GM21360 (cell line): Measurements from ENCODE around the gene PKN3.
"Not testable (repeated sequence)": the region's sequence is repeated elsewhere in the genome, so short reads cannot be mapped to it uniquely, and the experiment has no call there.

Experiments
- ATAC-seq: cut with Tn5 transposase; IDR thresholded peaks from one replicate; pipeline ENCODE4 v1.9.1; 2021; ENCODE audit warnings: mild to moderate bottlenecking, moderate library complexity; ENCODE audit not compliant: unreplicated experiment

The PKN3 gene

DNA sequence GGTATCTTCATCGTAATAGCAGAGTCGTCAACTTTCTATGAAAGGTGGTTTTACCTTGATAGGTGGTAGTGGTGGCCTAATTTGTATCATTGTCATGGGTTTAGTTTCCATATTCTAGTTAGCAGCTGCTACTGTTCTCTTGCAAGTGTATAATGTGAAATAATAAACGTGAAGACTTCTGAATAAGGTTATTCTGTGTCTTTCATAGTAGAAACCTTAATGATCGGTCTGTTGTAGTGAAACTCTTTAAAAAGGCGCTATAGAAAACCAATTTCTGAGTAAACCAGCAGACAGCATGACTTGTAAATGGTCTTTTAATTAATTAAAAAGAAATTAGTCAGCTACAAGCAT is 11.6 kb upstream of the PKN3 start:
- ATAC-seq, result no peak

DNA sequence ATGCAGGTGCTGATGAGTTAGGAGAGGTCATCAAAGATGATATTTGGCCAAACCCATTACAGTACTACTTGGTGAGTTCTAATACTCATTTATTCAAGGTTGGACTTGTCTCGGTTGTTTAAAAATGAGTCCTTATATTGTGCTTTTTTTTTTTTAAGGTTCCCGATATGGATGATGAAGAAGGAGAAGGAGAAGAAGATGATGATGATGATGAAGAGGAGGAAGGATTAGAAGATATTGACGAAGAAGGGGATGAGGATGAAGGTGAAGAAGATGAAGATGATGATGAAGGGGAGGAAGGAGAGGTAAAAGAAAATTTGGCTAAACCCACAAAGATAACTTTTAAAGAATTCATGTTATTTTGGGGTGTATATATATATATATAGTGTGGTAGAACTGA is 8.6 kb upstream of the PKN3 start:
- not testable (repeated sequence) for ATAC-seq

DNA sequence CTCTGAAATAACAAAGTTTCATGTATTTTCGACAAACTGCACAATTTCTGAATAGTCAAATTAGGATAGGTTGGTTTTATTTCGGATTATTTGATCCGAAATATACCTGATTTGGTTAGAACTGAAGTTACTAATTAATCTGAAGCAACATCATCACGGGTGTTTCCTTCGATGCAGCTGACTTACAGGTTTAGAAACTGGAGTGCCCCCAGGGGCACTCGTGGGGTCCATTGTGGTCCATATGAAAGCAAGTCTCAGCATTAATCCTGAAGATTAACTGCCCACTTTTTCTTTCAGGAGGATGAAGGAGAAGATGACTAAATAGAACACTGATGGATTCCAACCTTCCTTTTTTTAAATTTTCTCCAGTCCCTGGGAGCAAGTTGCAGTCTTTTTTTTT is 8.0 kb upstream of the PKN3 start:
- no peak for ATAC-seq

DNA sequence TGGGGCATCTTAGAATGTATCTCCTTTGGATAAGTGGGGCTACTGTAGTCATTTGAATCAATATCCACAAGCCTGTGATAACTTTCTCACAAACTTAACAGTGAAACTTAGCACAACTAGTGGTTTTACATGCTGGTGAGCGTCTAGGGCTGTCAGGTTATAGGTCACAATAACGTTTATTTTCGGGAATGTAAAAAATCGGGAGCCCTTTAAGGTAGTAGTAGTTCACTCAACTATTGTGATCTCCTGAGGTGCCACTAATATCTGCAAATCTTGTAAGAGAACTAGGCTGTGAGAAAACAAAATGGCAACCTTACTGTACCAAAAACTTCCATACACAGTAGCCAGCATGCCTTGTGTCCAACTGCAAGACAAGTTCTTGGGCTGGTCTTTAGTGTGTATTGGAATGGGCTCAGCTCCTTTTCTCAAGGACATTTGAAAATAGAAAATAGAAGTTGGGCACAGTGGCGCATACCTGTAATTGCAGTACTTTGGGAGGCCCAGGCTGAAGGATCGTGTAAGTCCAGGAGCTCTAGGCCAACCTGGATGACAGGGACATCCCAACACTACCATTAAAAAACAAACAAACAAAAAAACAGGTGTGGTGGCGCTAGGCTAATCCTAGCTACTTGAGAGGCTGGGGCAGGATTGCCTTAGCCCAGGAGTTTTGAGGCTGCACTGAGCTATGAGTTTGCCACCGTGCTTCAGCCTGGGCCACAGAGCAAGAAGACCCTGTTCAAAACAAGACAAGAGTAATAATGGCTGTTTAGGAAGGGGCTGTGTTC is 5.2 kb upstream of the PKN3 start:
- no peak for ATAC-seq

DNA sequence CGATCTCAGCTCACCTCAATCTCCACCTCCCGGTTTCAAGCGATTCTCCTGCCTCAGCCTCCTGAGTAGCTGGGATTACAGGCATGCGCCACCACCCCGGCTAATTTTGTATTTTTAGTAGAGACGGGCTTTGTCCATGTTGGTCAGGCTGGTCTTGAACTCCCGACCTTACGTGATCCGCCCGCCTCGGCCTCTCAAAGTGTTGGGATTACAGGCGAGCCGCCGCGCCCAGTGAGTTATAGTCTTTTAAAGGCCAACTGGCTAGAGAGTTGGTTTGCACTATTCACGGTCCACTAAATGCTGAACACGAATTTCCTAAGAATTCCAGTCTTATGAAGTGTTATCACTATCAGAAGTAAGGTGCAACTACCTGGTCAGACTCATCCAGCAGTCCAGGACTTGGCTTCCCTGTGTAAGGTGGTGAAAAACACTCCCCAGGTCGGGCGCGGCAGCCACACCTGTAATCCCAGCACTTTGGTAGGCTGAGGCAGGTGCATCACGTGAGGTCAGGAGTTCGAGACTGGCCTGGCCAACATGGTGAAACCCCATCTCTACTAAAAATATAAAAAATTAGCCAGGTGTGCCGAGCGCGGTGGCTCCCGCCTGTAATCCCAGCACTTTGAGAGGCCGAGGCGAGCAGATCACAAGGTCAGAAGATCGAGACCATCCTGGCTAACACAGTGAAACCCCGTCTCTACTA is 3.1 kb upstream of the PKN3 start:
- not testable (repeated sequence) for ATAC-seq

DNA sequence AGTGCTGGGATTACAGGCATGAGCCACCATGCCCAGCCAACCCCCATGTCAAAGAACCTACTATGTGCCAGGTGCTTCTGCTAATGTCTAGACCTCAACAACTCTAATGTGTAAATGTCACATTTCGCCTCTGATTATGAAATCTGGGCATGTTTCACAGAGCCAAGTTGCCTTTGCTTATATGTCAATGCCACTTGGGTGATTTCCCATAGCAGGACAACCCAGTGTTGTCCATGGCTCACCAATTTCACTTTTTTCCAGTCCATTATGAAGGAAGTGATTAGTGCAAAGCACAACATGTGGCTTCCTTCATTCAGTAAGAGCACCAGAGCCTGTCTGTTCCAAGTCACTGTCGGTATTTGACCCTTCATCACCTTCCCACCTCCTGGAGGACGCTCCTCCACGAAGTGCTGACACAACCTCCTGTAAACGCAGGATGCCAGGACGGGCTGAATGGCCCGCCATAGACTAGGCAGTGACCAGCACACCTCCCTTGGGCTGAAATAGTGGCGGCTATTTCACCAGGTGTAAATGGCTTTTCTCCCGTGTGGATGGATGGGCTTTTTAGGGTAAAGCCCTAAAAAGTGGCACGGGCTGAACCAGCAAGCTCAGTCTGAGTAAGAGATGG is 962 bp upstream of the PKN3 start:
- ATAC-seq, result no peak

DNA sequence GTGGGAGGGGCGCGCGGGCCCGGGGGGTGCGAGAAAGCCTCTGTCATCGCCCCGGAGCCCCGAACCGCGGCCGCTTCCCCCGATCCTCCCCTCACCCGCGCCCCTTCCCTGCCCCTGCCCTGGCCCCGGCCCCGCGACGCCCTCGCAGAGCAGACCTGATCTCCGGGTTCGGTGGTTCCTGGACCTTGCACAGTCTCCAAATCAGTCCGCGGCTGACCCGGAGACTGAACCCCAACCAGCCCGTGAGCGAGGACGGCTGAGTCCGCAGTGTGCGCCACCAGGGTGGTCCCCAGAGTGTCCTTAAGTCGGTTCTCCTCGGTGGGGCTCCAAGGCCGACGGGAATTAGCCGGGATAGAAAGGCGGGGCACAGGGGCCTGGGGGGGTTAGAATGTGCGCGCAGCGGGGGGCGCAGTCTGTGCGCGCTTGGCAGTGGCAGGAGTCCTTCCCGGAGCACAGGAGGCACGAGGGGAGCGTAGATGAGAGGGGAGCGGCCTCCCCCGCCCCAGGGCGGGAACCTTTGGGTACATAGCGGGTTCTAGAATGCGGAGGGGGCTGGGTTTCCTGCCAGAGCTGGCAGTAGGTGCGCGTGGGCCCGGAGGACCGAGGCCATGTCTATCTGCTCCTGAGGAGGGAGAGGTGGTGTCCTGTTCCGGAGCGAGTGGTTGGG is 779 bp downstream of the PKN3 start:
- ATAC-seq, result no peak

DNA sequence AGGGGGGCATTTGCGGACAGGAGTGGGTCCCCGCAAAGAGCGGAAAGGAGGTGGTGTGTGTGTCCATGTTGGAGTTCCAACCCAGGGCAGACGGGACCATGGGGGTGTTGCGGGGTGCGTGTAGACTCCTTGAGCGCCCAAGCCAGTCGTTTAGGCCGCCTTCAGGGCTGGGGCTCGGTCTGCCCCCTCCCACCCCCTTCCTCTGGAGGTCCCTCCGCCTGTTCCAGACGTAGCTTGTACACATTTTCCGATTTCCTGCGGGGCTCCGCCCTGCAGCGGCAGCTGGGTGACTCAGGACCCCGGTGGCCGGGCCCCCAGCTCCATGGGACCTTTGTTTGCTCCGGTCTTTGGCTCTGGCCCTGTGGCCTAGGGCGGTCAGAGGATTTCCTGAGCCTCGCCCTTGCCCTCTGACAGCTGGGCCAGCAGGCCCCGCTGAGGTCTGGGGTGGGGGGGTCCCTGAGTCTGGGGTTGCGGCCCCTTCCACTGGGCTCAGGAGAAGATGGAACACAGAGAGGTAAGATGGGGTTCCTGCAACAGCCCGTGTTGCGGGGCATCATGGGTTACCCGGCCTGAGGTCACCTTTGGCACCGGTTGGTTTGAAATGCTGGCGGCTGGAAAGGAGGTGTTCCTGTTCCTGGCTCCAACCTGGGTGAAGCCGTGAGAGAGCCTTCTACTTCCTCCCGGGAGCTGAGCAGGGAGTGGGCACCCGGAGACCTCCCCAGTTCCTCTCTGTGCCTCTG is 1.5 kb downstream of the PKN3 start:
- ATAC-seq, result no peak

DNA sequence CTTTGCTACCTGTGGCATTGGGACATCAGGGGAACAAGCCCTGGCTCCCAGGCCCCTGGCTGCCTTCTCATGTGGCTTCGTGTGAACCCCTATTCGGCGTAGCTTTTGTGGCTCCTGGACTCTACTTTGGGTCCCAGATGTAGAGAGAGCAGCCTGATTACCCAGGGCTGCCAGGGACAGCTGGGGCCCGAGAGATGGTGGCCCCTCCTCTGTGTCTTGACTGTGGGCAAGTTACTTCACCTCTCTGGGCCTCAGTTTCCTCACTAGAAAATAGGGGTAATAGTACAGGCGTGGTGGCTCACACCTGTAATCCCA is 2.0 kb downstream of the PKN3 start:
- no peak for ATAC-seq

DNA sequence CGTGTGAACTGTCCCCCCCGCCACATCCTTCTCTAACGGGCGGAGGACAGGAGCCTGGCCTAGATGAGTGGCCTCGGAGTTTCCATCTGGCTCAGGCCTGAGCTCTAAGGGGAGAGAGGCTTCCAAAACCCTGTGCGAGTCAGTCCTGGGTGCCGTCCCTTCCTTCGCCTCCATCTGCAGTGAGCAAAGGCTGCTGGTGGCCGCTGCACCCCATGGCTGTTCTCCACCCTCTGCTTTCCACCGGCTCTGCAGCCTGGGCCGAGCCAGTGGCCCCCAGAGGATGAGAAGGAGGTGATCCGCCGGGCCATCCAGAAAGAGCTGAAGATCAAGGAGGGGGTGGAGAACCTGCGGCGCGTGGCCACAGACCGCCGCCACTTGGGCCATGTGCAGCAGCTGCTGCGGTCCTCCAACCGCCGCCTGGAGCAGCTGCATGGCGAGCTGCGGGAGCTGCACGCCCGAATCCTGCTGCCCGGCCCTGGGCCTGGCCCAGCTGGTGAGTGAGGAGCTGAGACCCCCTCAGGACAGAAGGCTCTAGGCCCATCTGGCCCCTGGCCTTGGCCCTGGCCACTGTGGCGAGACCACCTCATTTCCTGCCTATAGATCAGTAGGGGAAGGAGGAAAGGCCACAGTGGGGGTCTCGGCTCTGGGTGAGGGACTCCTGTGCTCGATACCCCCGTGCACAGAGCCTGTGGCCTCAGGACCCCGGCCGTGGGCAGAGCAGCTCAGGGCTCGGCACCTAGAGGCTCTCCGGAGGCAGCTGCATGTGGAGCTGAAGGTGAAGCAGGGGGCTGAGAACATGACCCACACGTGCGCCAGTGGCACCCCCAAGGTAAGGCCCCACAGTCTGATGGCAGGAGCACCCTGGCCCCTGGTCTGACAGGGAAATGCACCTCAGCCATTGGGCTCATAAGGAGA is 3.0 kb downstream of the PKN3 start:
- ATAC-seq, result no peak

DNA sequence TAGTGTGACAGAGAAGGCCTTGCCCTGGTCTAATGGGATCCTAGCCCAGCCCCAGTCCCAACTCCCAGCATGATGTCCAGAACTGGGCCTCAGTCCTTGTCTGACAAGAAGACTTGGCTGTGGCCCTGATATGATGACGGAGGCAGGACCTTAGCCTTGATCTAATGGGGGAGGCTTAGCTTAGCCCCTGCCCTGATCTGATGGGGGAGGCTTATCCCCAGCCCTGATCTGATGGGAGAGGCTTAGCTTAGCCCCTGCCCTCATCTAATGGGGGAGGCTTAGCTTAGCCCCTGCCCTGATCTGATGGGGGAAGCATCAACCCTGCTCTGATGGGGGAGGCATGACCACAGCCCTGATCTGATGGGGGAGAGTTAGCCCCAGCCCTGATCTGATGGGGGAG is 3.7 kb downstream of the PKN3 start:
- ATAC-seq, result no peak

DNA sequence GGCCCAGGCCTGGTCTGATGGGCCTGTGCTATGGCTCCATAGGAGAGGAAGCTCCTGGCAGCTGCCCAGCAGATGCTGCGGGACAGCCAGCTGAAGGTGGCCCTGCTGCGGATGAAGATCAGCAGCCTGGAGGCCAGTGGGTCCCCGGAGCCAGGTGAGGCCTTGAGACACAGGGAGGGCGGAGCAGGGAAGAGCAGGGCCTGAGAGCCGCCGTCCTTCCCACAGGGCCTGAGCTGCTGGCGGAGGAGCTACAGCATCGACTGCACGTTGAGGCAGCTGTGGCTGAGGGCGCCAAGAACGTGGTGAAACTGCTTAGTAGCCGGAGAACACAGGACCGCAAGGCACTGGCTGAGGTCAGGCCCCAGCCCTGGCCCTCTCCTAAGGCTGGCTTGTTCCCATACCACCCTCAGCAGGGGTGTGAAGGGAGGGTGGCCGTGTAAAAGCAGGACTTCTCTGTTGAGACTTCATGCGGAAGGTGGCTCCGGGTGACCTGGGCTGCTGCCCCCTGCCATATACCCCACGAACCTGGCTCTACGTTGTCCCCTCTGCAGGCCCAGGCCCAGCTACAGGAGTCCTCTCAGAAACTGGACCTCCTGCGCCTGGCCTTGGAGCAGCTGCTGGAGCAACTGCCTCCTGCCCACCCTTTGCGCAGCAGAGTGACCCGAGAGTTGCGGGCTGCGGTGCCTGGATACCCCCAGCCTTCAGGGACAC is 4.5 kb downstream of the PKN3 start:
- ATAC-seq, result no peak

DNA sequence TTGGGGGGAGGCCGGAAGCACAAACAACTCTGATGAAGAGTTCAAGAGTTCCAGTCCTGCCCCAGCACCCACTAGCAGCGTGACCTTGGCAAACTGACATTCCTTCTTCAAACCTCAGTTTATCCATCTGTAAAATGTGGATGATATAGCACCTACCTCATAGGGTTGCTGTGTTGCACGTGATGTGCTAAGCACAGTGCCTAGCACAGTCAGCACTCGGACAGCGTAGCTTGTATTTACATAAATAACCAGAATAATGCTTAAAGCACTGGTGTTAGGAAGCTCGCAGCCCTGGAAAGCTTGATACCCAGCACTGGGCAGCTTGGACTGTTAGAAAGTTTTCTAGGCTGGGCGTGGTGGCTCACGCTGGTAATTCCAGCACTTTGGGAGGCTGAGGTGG is 5.1 kb downstream of the PKN3 start:
- no peak for ATAC-seq

DNA sequence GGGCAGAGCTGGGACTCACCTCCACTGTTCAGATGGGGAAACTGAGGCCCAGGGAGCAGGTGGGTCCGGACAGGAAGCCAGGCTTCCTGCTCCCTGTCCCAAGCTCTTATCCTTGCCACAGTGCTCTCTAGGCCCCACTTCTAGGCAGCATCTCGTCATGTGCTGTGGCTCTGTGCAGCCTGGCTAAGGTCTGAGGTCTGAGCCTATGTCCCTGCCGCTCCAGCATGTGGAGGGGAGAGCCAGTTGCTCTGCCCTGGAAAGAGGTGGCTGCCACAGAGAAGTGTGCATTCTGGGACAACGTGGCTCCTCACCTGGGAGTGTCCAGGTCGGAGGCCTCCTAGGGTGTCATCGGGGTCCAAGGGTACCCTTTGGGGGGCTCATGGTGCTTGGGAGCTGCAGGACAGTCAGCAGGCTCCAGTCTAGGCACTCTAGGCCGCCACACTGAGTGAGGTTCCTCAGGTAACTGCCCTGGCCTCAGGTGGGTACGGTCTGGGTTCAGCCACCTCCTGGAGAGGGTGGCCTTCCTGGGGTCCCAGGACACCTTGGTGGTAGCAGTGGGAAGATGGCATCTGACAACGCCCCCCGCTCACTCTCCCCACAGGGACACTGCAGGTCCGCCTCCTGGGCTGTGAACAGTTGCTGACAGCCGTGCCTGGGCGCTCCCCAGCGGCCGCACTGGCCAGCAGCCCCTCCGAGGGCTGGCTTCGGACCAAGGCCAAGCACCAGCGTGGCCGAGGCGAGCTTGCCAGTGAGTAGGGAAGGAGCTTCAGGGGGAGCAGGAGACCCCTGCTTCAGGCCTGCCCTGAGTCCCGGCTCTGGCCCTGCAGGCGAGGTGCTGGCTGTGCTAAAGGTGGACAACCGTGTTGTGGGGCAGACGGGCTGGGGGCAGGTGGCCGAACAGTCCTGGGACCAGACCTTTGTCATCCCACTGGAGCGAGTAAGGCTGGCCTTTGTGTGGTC is 10.4 kb downstream of the PKN3 start:
- no peak for ATAC-seq

DNA sequence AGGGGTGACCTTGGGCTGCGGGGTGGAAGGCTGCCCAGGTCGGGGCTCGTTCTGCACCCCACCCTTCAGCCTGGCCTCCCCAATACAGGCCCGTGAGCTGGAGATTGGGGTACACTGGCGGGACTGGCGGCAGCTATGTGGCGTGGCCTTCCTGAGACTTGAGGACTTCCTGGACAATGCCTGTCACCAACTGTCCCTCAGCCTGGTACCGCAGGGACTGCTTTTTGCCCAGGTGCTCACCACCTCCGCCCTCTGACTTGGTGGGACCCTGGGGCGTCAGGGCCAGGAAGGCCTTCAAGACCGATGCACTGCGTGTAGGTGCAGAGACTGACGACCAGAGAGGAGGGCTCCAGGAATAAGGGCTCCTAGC is 11.1 kb downstream of the PKN3 start:
- no peak for ATAC-seq

DNA sequence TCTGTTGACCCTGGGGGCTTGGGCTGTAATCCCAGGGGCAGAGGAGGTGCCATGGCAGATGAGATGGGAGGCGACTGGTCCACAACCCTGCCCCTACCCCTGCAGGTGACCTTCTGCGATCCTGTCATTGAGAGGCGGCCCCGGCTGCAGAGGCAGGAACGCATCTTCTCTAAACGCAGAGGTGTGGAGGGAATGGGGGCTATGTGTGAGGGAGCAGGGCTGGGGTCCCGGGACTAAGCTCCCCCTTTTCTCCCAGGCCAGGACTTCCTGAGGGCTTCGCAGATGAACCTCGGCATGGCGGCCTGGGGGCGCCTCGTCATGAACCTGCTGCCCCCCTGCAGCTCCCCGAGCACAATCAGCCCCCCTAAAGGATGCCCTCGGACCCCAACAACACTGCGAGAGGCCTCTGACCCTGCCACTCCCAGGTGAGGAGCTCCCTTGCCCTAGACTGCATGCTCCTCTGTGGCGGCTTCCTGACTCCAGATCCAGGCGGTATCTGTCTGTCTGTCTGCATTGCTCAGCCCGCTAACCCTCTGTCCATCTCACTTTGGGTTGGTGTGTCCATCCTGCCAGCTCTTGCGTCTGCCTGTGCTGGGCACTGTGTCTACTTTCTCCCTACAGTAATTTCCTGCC is 11.8 kb downstream of the PKN3 start:
- no peak for ATAC-seq

DNA sequence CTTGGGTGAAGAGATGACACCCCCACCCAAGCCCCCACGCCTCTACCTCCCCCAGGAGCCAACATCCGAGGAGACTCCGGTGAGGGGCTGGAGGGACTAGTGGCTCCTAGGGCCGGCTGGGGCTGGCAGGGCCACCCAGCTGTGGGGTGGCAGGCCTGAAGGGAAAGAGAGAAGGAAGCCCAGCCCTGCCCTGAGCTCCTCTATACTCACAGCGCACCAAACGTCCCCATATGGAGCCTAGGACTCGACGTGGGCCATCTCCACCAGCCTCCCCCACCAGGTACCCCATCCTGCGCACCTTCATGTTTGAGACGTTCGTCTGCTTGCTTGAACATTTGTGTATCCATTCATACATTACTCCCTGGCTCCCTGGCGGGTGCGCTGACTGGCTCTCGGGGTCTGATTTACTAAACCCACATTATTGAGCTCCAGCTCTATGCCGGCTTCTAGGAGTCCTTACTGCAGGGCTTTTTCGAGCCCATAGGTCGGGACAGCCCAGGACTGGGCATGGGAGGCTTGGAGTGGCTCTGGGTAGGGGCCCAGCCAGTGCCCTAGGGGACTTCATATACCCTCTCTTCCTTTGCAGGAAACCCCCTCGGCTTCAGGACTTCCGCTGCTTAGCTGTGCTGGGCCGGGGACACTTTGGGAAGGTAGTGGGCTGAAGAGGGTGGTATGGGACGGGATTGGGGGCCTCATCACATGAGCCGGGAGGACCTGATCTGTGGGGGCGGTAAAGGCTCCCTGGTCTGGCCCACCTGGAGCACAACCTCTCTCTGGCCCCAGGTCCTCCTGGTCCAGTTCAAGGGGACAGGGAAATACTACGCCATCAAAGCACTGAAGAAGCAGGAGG is 12.5 kb downstream of the PKN3 start:
- no peak for ATAC-seq
